ENCODE measurements around the gene PPOX.

The PPOX gene

GRCh38 chr1:161176468-161177111 lies 10.4 kb downstream of the PPOX start:
- no peak for DNase-seq (ENCODE audit: low read depth)

- peak; percentile 88 for DNase-seq (ENCODE audit: low read depth)
Observed at GRCh38 chr1:161177112-161177935, 11.1 kb downstream of the PPOX start, which contains the start of gene B4GALT3. TSS of gene B4GALT3 (minus strand) at chr1:161177507. CDS start at chr1:161176060, 1,447 bp downstream.

- DNase-seq (ENCODE audit: low read depth): no peak
Observed at GRCh38 chr1:161177936-161178244, 11.7 kb downstream of the PPOX start.

- DNase-seq (ENCODE audit: low read depth): no peak
Observed at GRCh38 chr1:161179698-161180097, 13.5 kb downstream of the PPOX start.

- no peak for DNase-seq (ENCODE audit: low read depth)
Observed at GRCh38 chr1:161180639-161181038, 14.4 kb downstream of the PPOX start.

- no peak for DNase-seq (ENCODE audit: low read depth)
Observed at GRCh38 chr1:161182214-161182613, 16.0 kb downstream of the PPOX start.

GRCh38 chr1:161185282-161185682 lies 19.1 kb downstream of the PPOX start:
- peak; percentile 56 for DNase-seq (ENCODE audit: low read depth)

GRCh38 chr1:161185732-161186311 lies 19.6 kb downstream of the PPOX start:
- DNase-seq (ENCODE audit: low read depth): no peak

GRCh38 chr1:161187311-161187710 lies 21.1 kb downstream of the PPOX start:
- DNase-seq (ENCODE audit: low read depth): no peak

- DNase-seq (ENCODE audit: low read depth): no peak
Observed at GRCh38 chr1:161188381-161188780, 22.2 kb downstream of the PPOX start.

GRCh38 chr1:161189036-161189435 lies 22.8 kb downstream of the PPOX start:
- no peak for DNase-seq (ENCODE audit: low read depth)

- no peak for DNase-seq (ENCODE audit: low read depth)
Observed at GRCh38 chr1:161190962-161191521, 24.8 kb downstream of the PPOX start.

GRCh38 chr1:161191971-161192370 lies 25.7 kb downstream of the PPOX start:
- DNase-seq (ENCODE audit: low read depth): no peak

- DNase-seq (ENCODE audit: low read depth): peak; percentile 52
Observed at GRCh38 chr1:161192476-161193465, 26.5 kb downstream of the PPOX start.

- DNase-seq (ENCODE audit: low read depth): no peak
Observed at GRCh38 chr1:161193561-161194235, 27.5 kb downstream of the PPOX start.

- no peak for DNase-seq (ENCODE audit: low read depth)
Observed at GRCh38 chr1:161195171-161195570, 28.9 kb downstream of the PPOX start.

- no peak for DNase-seq (ENCODE audit: low read depth)
Observed at GRCh38 chr1:161196111-161196510, 29.9 kb downstream of the PPOX start.

- no peak for DNase-seq (ENCODE audit: low read depth)
Observed at GRCh38 chr1:161196521-161197451, 30.6 kb downstream of the PPOX start.

- DNase-seq (ENCODE audit: low read depth): no peak
Observed at GRCh38 chr1:161197560-161198193, 31.5 kb downstream of the PPOX start.
